H1 (cell line): ENCODE measurements around the gene PHETA1. TPM values are rescaled to one million over a fixed set of nuclear protein-coding genes. Genes with fewer than 3 reads are reported as not detected.

Source experiments
- CTCF ChIA-PET: fragments of 300-600 bp; sonication (Branson Sonifier 250); formaldehyde crosslinking; loops from one replicate; lab custom pipeline; 2021; ENCODE audit not compliant: partially characterized antibody; lab: Charles Lee
- POLR2A ChIA-PET: fragments of 300-600 bp; sonication (Branson Sonifier 250); formaldehyde crosslinking; loops from one replicate; lab custom pipeline; 2021; ENCODE audit warnings: inconsistent platforms; ENCODE audit not compliant: partially characterized antibody; lab: Charles Lee
- DNase-seq, 2 experiments: peaks; one replicate each; pipeline versions ENCODE4 v3.0.0 to v3.0.0-alpha.2; 2010 to 2022; ENCODE audit warnings: low spot score in 2 of 2, low read depth in 1 of 2, mixed read lengths in 1 of 2
- FAIRE-seq: peaks from 2 replicates; lab custom pipeline; 2011; peaks lifted over from hg19 to GRCh38; lab: Jason Lieb, UNC
- H2AFZ ChIP-seq: 2 replicates; pipeline ENCODE4 v1.8.1; 2012; ENCODE audit warnings: low read length, inconsistent platforms
- H2AK5ac ChIP-seq: 2 replicates; pipeline ENCODE4 v1.6.1; 2013; ENCODE audit warnings: low read depth, low read length
- H2BK120ac ChIP-seq: replicated peaks from 2 replicates; pipeline ENCODE3; 2013; ENCODE audit warnings: low read depth, low read length, inconsistent platforms
- H2BK12ac ChIP-seq: 2 replicates; pipeline ENCODE4 v1.6.1; 2013; ENCODE audit warnings: low read depth, low read length
- H2BK15ac ChIP-seq: 2 replicates; pipeline ENCODE4 v1.6.1; 2013; ENCODE audit warnings: low read length
- H2BK20ac ChIP-seq: 2 replicates; pipeline ENCODE4 v1.6.1; 2013; ENCODE audit warnings: low read length
- H2BK5ac ChIP-seq: 2 replicates; pipeline ENCODE4 v1.6.1; 2013; ENCODE audit warnings: low read depth, low read length
- H3K14ac ChIP-seq: 2 replicates; pipeline ENCODE4 v1.6.1; 2013; ENCODE audit warnings: inconsistent platforms; ENCODE audit not compliant: insufficient read length
- H3K18ac ChIP-seq: 2 replicates; pipeline ENCODE4 v1.6.1; 2013; ENCODE audit warnings: low read length; ENCODE audit errors: extremely low read depth
- H3K23ac ChIP-seq: 2 replicates; pipeline ENCODE4 v1.6.1; 2013; ENCODE audit warnings: inconsistent platforms; ENCODE audit not compliant: insufficient read length
- H3K23me2 ChIP-seq: 2 replicates; pipeline ENCODE4 v1.6.1; 2013; ENCODE audit warnings: low read depth, low read length
- H3K27ac ChIP-seq: 2 replicates; pipeline ENCODE4 v1.6.1; 2011; ENCODE audit warnings: low read depth, low read length, inconsistent platforms
- H3K27me3 ChIP-seq, 4 experiments: replicated peaks in 1 of 4; 1 replicate in 1 of 4; 2 replicates in 3 of 4; pipeline versions ENCODE4 v1.6.1 to v1.8.1; 2011 to 2013; ENCODE audit warnings: low read length in 3 of 4, mild to moderate bottlenecking in 3 of 4, inconsistent platforms in 2 of 4, mixed read lengths in 2 of 4, moderate library complexity in 1 of 4; ENCODE audit not compliant: control insufficient read depth in 3 of 4, insufficient read depth in 3 of 4; ENCODE audit errors: extremely low read depth in 1 of 4
- H3K36me3 ChIP-seq, 4 experiments: 2 replicates each; pipeline versions ENCODE4 v1.6.1 to v1.8.1; 2011 to 2013; ENCODE audit warnings: mild to moderate bottlenecking in 4 of 4, low read length in 3 of 4, moderate library complexity in 2 of 4, control low read depth in 1 of 4, inconsistent platforms in 1 of 4; ENCODE audit not compliant: insufficient read depth in 4 of 4, control insufficient read depth in 2 of 4
- H3K4ac ChIP-seq: replicated peaks from 2 replicates; pipeline ENCODE3; 2013; ENCODE audit warnings: low read length, low read depth, mixed read lengths, inconsistent platforms; ENCODE audit not compliant: insufficient read length
- H3K4me1 ChIP-seq, 4 experiments: replicated peaks in 1 of 4; 1 replicate in 1 of 4; 2 replicates in 3 of 4; pipeline versions ENCODE4 v1.6.1 to v1.8.1; 2011 to 2013; ENCODE audit warnings: low read length in 3 of 4, inconsistent platforms in 2 of 4, mixed read lengths in 1 of 4; ENCODE audit not compliant: insufficient read depth in 4 of 4, control insufficient read depth in 3 of 4
- H3K4me2 ChIP-seq, 2 experiments: 2 replicates each; pipeline versions ENCODE4 v1.6.1 to v1.8.1; 2011 to 2013; ENCODE audit warnings: low read depth in 2 of 2, low read length in 2 of 2, control low read depth in 1 of 2, inconsistent platforms in 1 of 2, mild to moderate bottlenecking in 1 of 2; ENCODE audit not compliant: insufficient read depth in 1 of 2
- H3K4me3 ChIP-seq, 4 experiments: fragments of 200-600, 300-600 bp in 1 of 4; sonication (generic), shearing (Covaris generic), sonication (Bioruptor Twin) in 1 of 4; 2 replicates each; pipeline versions ENCODE4 v1.5.1 to v1.8.1; 2011 to 2016; ENCODE audit warnings: low read length in 4 of 4, low read depth in 3 of 4, control low read depth in 2 of 4, inconsistent platforms in 2 of 4, mild to moderate bottlenecking in 2 of 4, mixed read lengths in 1 of 4, moderate library complexity in 1 of 4; ENCODE audit not compliant: insufficient read depth in 2 of 4; ENCODE audit errors: extremely low read depth in 1 of 4
- H3K56ac ChIP-seq: replicated peaks from 2 replicates; pipeline ENCODE3; 2013; ENCODE audit warnings: low read depth, mild to moderate bottlenecking, mixed read lengths, low read length, inconsistent platforms; ENCODE audit not compliant: insufficient read length
- H3K79me1 ChIP-seq: 2 replicates; pipeline ENCODE4 v1.6.1; 2013; ENCODE audit warnings: low read depth, low read length, control low read depth
- H3K79me2 ChIP-seq, 2 experiments: 2 replicates each; pipeline versions ENCODE4 v1.6.1 to v1.8.1; 2012 to 2013; ENCODE audit warnings: low read length in 2 of 2, mild to moderate bottlenecking in 2 of 2, inconsistent platforms in 1 of 2; ENCODE audit not compliant: insufficient read depth in 2 of 2, control insufficient read depth in 1 of 2
- H3K9ac ChIP-seq, 4 experiments: replicated peaks in 1 of 4; 1 replicate in 1 of 4; 2 replicates in 3 of 4; pipeline versions ENCODE4 v1.6.1 to v1.8.1; 2011 to 2013; ENCODE audit warnings: low read depth in 3 of 4, low read length in 3 of 4, control low read depth in 2 of 4, mild to moderate bottlenecking in 2 of 4, moderate library complexity in 2 of 4, inconsistent platforms in 1 of 4; ENCODE audit errors: extremely low read depth in 1 of 4
- H3K9me3 ChIP-seq, 2 experiments: 2 replicates each; pipeline versions ENCODE4 v1.6.1 to v1.8.1; 2012 to 2013; ENCODE audit warnings: mild to moderate bottlenecking in 2 of 2, moderate library complexity in 2 of 2, control low read depth in 1 of 2, inconsistent platforms in 1 of 2, low read depth in 1 of 2, low read length in 1 of 2, mixed read lengths in 1 of 2; ENCODE audit not compliant: insufficient read depth in 2 of 2
- H4K20me1 ChIP-seq, 2 experiments: replicated peaks in 1 of 2; 2 replicates each; pipeline versions ENCODE3 to v1.8.1; 2011 to 2013; ENCODE audit warnings: inconsistent platforms in 2 of 2, low read length in 2 of 2, mild to moderate bottlenecking in 1 of 2; ENCODE audit not compliant: insufficient read depth in 2 of 2, control insufficient read depth in 1 of 2
- H4K5ac ChIP-seq: 2 replicates; pipeline ENCODE4 v1.6.1; 2013; ENCODE audit warnings: low read length, low read depth, mixed read lengths, inconsistent platforms; ENCODE audit not compliant: insufficient read length
- H4K8ac ChIP-seq: 2 replicates; pipeline ENCODE4 v1.8.0; 2013; ENCODE audit warnings: mild to moderate bottlenecking, moderate library complexity, low read length, inconsistent platforms; ENCODE audit not compliant: insufficient read depth; ENCODE audit errors: extremely low read depth
- H4K91ac ChIP-seq: replicated peaks from 2 replicates; pipeline ENCODE3; 2013; ENCODE audit warnings: low read length, mixed read lengths, inconsistent platforms; ENCODE audit not compliant: insufficient read length
- BACH1 ChIP-seq: IDR thresholded peaks from 2 replicates; pipeline ENCODE4 v1.6.1; 2012; ENCODE audit warnings: low read length, improper control_type of control experiment
- CEBPB ChIP-seq: IDR thresholded peaks from 2 replicates; pipeline ENCODE4 v1.6.1; 2012; ENCODE audit warnings: low read depth, low read length
- MAX ChIP-seq: IDR thresholded peaks from 2 replicates; pipeline ENCODE4 v1.6.1; 2012; ENCODE audit warnings: inconsistent platforms
- NANOG ChIP-seq: IDR thresholded peaks from 2 replicates; pipeline ENCODE4 v1.6.1; 2011; ENCODE audit warnings: low read length, low read depth, mild to moderate bottlenecking, inconsistent platforms; ENCODE audit not compliant: insufficient read depth, poor library complexity, severe bottlenecking
- POLR2A ChIP-seq, 2 experiments: IDR thresholded peaks; 1 replicate in 1 of 2; 2 replicates in 1 of 2; pipeline ENCODE4 v1.6.1; 2011; ENCODE audit warnings: low read depth in 2 of 2, low read length in 2 of 2, mild to moderate bottlenecking in 2 of 2; ENCODE audit errors: control extremely low read depth in 1 of 2
- SIN3A ChIP-seq, 2 experiments: IDR thresholded peaks in 1 of 2; conservative IDR thresholded peaks in 1 of 2; 2 replicates each; pipeline ENCODE4 v1.6.1; 2011 to 2012; ENCODE audit warnings: low read length in 2 of 2, improper control_type of control experiment in 1 of 2, low read depth in 1 of 2, mild to moderate bottlenecking in 1 of 2
- SP4 ChIP-seq: IDR thresholded peaks from 2 replicates; pipeline ENCODE4 v1.6.1; 2012; ENCODE audit warnings: low read length, inconsistent platforms
- SRF ChIP-seq: IDR thresholded peaks from 2 replicates; pipeline ENCODE4 v1.6.1; 2011; ENCODE audit warnings: mild to moderate bottlenecking, low read depth, low read length, moderate library complexity
- TAF1 ChIP-seq: IDR thresholded peaks from 2 replicates; pipeline ENCODE4 v1.6.1; 2011; ENCODE audit warnings: mild to moderate bottlenecking, low read depth, low read length
- USF2 ChIP-seq: IDR thresholded peaks from 2 replicates; pipeline ENCODE4 v1.6.1; 2011; ENCODE audit warnings: low read length, improper control_type of control experiment
- WGBS, 2 experiments: shearing (Covaris generic) in 1 of 2; methylation state at CpG; one replicate each; pipeline versions ENCODE4 v1.1.6 to v1.1.7; 2013 to 2015; ENCODE audit warnings: low lambda C conversion rate in 2 of 2, mixed read lengths in 2 of 2, inconsistent platforms in 1 of 2, low coverage in 1 of 2, missing lambda C conversion rate in 1 of 2; ENCODE audit not compliant: insufficient replicate concordance in 2 of 2, insufficient coverage in 1 of 2, insufficient read length in 1 of 2; ENCODE audit errors: extremely low coverage in 1 of 2, missing lambda C conversion rate in 1 of 2; 5-methylcytosine and 5-hydroxymethylcytosine counted together
- polyA plus RNA-seq, 7 experiments: library from polyadenylated mRNA; depleted of rRNA in 3 of 7; stranded (reverse) in 5 of 7; unstranded in 2 of 7; fragments of >200 nt in 5 of 7; fragments of 200-250 nt in 2 of 7; gene quantifications; 1 replicate in 5 of 7; 2 replicates in 1 of 7; 4 replicates in 1 of 7; pipeline versions ENCODE4 v1.2.1 to v1.2.3, GENCODE V29; 2011 to 2013; ENCODE audit warnings: missing spikeins in 2 of 7, mixed read lengths in 2 of 7
- total RNA-seq: library from RNA; stranded (reverse); fragmentation: NEBNext Ultra II Directional; extraction: Animal tissue kit (Norgen Biotek cat#: 25700); gene quantifications from 2 replicates; pipeline ENCODE4 v1.2.1, GENCODE V29; 2021

The PHETA1 gene
- total and polyA plus RNA-seq, 2 of the 8 experiments (the other 6 are each of a cell fraction or from before 2014, with no cell fraction given) = 5.2 to 12.3 TPM

- peak overlapping the region; percentile 88 for H2BK5ac ChIP-seq
- ChIA-PET CTCF (interaction anchor here (0.6 to 22.8 kb wide), 9 partner anchors 7 to 607 kb away, joined by 3 to 838 read pairs (median 4); no protein-coding TSS in a partner anchor), POLR2A (interaction anchor here (1.0 to 6.4 kb wide), 18 partner anchors 8 to 280 kb away, joined by 3 to 64 read pairs (median 7); partner anchors contain the start of genes ACAD10, ATXN2 and BRAP)
- peaks cover 7 to 13% of the 10 kb centered on the region in 2 experiments for H4K20me1 ChIP-seq
- no peak overlapping the region for H3K56ac ChIP-seq
- H2BK120ac ChIP-seq = no peak overlapping the region
- 3% methylated on average over 20 of the region's 59 CpGs; no CpG with 5 or more reads in 1 of the 2 experiments for WGBS, 2 experiments
- H3K79me2 ChIP-seq = peaks cover 33 to 44% of the 10 kb centered on the region in 2 experiments
- H3K9me3 ChIP-seq = no peaks in the 10 kb centered on the region
- H4K8ac ChIP-seq = peak overlapping the region; percentile 92; the same call in 1 of the 2 replicates
- H3K79me1 ChIP-seq = peaks cover 13% of the 10 kb centered on the region
- peak overlapping the region; percentile 54 to 93 (median 66) for H3K4me3 ChIP-seq
- H3K4me2 ChIP-seq = peak overlapping the region; percentile 77 to 79
- no peaks in the 10 kb centered on the region for H3K36me3 ChIP-seq
- FAIRE-seq (no peak), DNase-seq (peak; percentile 100)
- H3K27ac ChIP-seq = peak overlapping the region; percentile 87
- peak overlapping the region; percentile 90 for H4K5ac ChIP-seq
- no peak overlapping the region for H2BK15ac ChIP-seq
- H2AFZ ChIP-seq = peak overlapping the region; percentile 33; the same call in 1 of the 2 replicates
- peak overlapping the region; percentile 80; the same call in 1 of the 2 replicates for H2BK20ac ChIP-seq
- H3K9ac ChIP-seq = peak overlapping the region in 3 of 4 experiments; percentile 31 to 48 (median 45); a peak in 5 of 7 replicates
- H3K27me3 ChIP-seq = no peaks in the 10 kb centered on the region
- H3K4ac ChIP-seq = no peak overlapping the region
- 0 out of 2 replicates have a peak overlapping the region, but pooled peaks have one; percentile 79 for H2AK5ac ChIP-seq
- peaks cover 5 to 48% (median 31%) of the 10 kb centered on the region in 4 experiments for H3K4me1 ChIP-seq
- H3K23me2 ChIP-seq = peaks cover 11% of the 10 kb centered on the region; the same call in 1 of the 2 replicates
- no peak overlapping the region for H3K14ac ChIP-seq
- H4K91ac ChIP-seq = peak overlapping the region; percentile 95
- H3K18ac ChIP-seq = peak overlapping the region; percentile 97
- no peak overlapping the region for H3K23ac ChIP-seq
- H2BK12ac ChIP-seq = no peak overlapping the region; the same call in 1 of the 2 replicates
- TF ChIP-seq NANOG = peak; percentile 42
- peak; percentile 71 for TF ChIP-seq TAF1
- peak; percentile 49 for TF ChIP-seq CEBPB
- peak in 1 of 2 experiments; percentile 71; a peak in 2 of 3 replicates for TF ChIP-seq POLR2A (IDR thresholded peaks at IDR 0.05; ENCODE audit: control extremely low read depth in 1 of 2, low read depth in 2 of 2, low read length in 2 of 2)
- peak; percentile 84 for TF ChIP-seq USF2
- TF ChIP-seq MAX = peak; percentile 79
- TF ChIP-seq BACH1 = peak; percentile 75
- TF ChIP-seq SP4 = peak; percentile 96
- TF ChIP-seq SIN3A (conservative IDR thresholded peaks at IDR 0.05 in 1 of 2, IDR thresholded peaks at IDR 0.05 in 1 of 2; ENCODE audit: low read depth in 1 of 2, low read length in 2 of 2) = no peak; a peak in 1 of 4 replicates
- TF ChIP-seq SRF = no peak
Measured at GRCh38 chr12:111405149-111405858, 36.4 kb upstream of the PHETA1 start.
